HCT116 (cell line): Measurements from ENCODE around the gene SSRP1. TPM values are rescaled to one million over a fixed set of nuclear protein-coding genes. Genes with fewer than 3 reads are reported as not detected.

Source experiments
- ATAC-seq: fragments of 200-7000 bp; cut with Tn5 transposase; 2 replicates; pipeline ENCODE4 v1.9.1; 2020; ENCODE audit warnings: mild to moderate bottlenecking, moderate library complexity
- BruUV-seq: library from RNA; stranded (reverse); fragments of 400-500 nt; replicated peaks from 2 replicates; lab custom pipeline; 2021; lab: Mats Ljungman, UMichigan
- CTCF ChIA-PET: fragments of 300-600 bp; sonication (Branson Sonifier 250); formaldehyde crosslinking; loops from one replicate; lab custom pipeline; 2021; ENCODE audit warnings: antibody characterized with exemption; lab: Charles Lee
- POLR2A ChIA-PET: fragments of 300-600, 350-600 bp; sonication (Branson Sonifier 250); formaldehyde crosslinking; loops from one replicate; lab custom pipeline; 2021; ENCODE audit warnings: antibody characterized with exemption; lab: Charles Lee
- RAD21 ChIA-PET, 2 experiments: fragments of 300-600 bp; sonication (Branson Sonifier 250); formaldehyde crosslinking; loops; one replicate each; lab custom pipeline; 2023; ENCODE audit warnings: low total read pairs in 2 of 2; ENCODE audit not compliant: uncharacterized antibody in 2 of 2, unreplicated experiment in 2 of 2, low non-redundant PET in 1 of 2; lab: Charles Lee
- DNase-seq: peaks from one replicate; pipeline ENCODE4 v3.0.0-alpha.2; 2010; ENCODE audit warnings: low read depth, low spot score
- H2AFZ ChIP-seq: fragments of 200-600 bp; shearing (Covaris generic), sonication (generic); 2 replicates; pipeline ENCODE4 v1.6.1; 2017; ENCODE audit warnings: low read depth, mixed run types, mixed read lengths, antibody characterized with exemption, low read length; ENCODE audit not compliant: poor library complexity, severe bottlenecking
- H3K27ac ChIP-seq: 2 replicates; pipeline ENCODE4 v1.5.1; 2012; ENCODE audit warnings: low read depth, low read length
- H3K27me3 ChIP-seq: fragments of 200-600 bp; sonication (generic); 2 replicates; pipeline ENCODE4 v1.6.1; 2016; ENCODE audit warnings: mixed run types, low read length, mixed read lengths; ENCODE audit not compliant: insufficient read depth
- H3K36me3 ChIP-seq, 2 experiments: fragments of 200-500 bp in 1 of 2; fragments of 200-600 bp in 1 of 2; sonication (Bioruptor generic) in 1 of 2; sonication (generic) in 1 of 2; 2 replicates each; pipeline versions ENCODE4 v1.5.1 to v1.6.1; 2014 to 2016; ENCODE audit warnings: low read length in 2 of 2, inconsistent platforms in 1 of 2, mixed read lengths in 1 of 2, mixed run types in 1 of 2; ENCODE audit not compliant: insufficient read depth in 2 of 2, control insufficient read depth in 1 of 2
- H3K4me1 ChIP-seq, 2 experiments: fragments of 200-600 bp in 1 of 2; sonication (generic) in 1 of 2; 2 replicates each; pipeline versions ENCODE4 v1.5.1 to v1.6.1; 2012 to 2017; ENCODE audit warnings: low read length in 2 of 2, inconsistent platforms in 1 of 2, mild to moderate bottlenecking in 1 of 2, mixed read lengths in 1 of 2, mixed run types in 1 of 2, moderate library complexity in 1 of 2; ENCODE audit not compliant: insufficient read depth in 2 of 2, control insufficient read depth in 1 of 2
- H3K4me2 ChIP-seq: fragments of 200-600 bp; sonication (generic); 2 replicates; pipeline ENCODE4 v1.6.1; 2017; ENCODE audit warnings: mixed run types, low read length, mixed read lengths
- H3K4me3 ChIP-seq, 2 experiments: fragments of 200-600 bp in 1 of 2; sonication (generic) in 1 of 2; replicated peaks in 1 of 2; 2 replicates each; pipeline ENCODE4 v1.5.1; 2011 to 2016; ENCODE audit warnings: low read length in 2 of 2, control low read depth in 1 of 2, low read depth in 1 of 2, mild to moderate bottlenecking in 1 of 2, mixed read lengths in 1 of 2, mixed run types in 1 of 2
- H3K79me2 ChIP-seq: fragments of 200-600 bp; sonication (generic); 2 replicates; pipeline ENCODE4 v1.6.1; 2017; ENCODE audit warnings: mild to moderate bottlenecking, mixed run types, low read length, moderate library complexity, mixed read lengths; ENCODE audit not compliant: insufficient read depth
- H3K9ac ChIP-seq: fragments of 200-600 bp; sonication (generic); 2 replicates; pipeline ENCODE4 v1.6.1; 2016; ENCODE audit warnings: low read length, mixed read lengths
- H3K9me2 ChIP-seq: fragments of 200-600 bp; sonication (generic), shearing (Covaris generic); 2 replicates; pipeline ENCODE4 v1.6.1; 2017; ENCODE audit warnings: mixed run types, mild to moderate bottlenecking, moderate library complexity; ENCODE audit not compliant: insufficient read depth
- H3K9me3 ChIP-seq, 2 experiments: fragments of 200-500 bp in 1 of 2; fragments of 200-600 bp in 1 of 2; sonication (Bioruptor generic) in 1 of 2; sonication (generic) in 1 of 2; 2 replicates each; pipeline ENCODE4 v1.6.1; 2014 to 2017; ENCODE audit warnings: low read length in 2 of 2, mixed read lengths in 2 of 2, inconsistent platforms in 1 of 2, low read depth in 1 of 2, mild to moderate bottlenecking in 1 of 2, mixed run types in 1 of 2, moderate library complexity in 1 of 2; ENCODE audit not compliant: control insufficient read depth in 1 of 2, insufficient read depth in 1 of 2
- H4K20me1 ChIP-seq: fragments of 200-600 bp; sonication (generic), shearing (Covaris generic); 2 replicates; pipeline ENCODE4 v1.6.1; 2017; ENCODE audit warnings: mixed run types, mild to moderate bottlenecking, moderate library complexity; ENCODE audit not compliant: insufficient read depth
- CBX3 ChIP-seq: IDR thresholded peaks from 2 replicates; pipeline ENCODE4 v1.6.1; 2012; ENCODE audit warnings: low read depth
- CEBPB ChIP-seq: IDR thresholded peaks from 2 replicates; pipeline ENCODE4 v1.6.1; 2012; ENCODE audit warnings: low read depth
- JUND ChIP-seq: IDR thresholded peaks from 2 replicates; pipeline ENCODE4 v1.6.1; 2012
- POLR2AphosphoS5 ChIP-seq: IDR thresholded peaks from 2 replicates; pipeline ENCODE4 v1.6.1; 2011; ENCODE audit warnings: mild to moderate bottlenecking, low read depth, low read length, moderate library complexity
- TCF7L2 ChIP-seq: IDR thresholded peaks from 2 replicates; pipeline ENCODE4 v1.7.0; 2011; ENCODE audit warnings: borderline replicate concordance, inconsistent platforms; ENCODE audit not compliant: insufficient read depth, insufficient read length; ENCODE audit errors: extremely low read depth
- ZFX ChIP-seq: fragments of 450-650 bp; IDR thresholded peaks from 2 replicates; pipeline ENCODE4 v1.6.1; 2017
- ZNF274 ChIP-seq: fragments of 200-500 bp; sonication (Bioruptor generic); IDR thresholded peaks from 2 replicates; pipeline ENCODE4 v1.6.1; 2014; ENCODE audit warnings: mild to moderate bottlenecking, low read depth, low read length, inconsistent platforms
- intact Hi-C: fragments of 100-400 bp; cut with micrococcal nuclease; formaldehyde crosslinking; loops from 2 replicates; pipeline ENCODE4 v1.10.0; 2022
- total RNA-seq: library from RNA; stranded (reverse); gene quantifications from one replicate; pipeline ENCODE4 v1.2.1, GENCODE V29; 2021; ENCODE audit not compliant: unreplicated experiment
- TF ChIP-seq, protein P1 (sequence below), 3 experiments: fragments of 200-600 bp in 1 of 3; sonication (generic) in 1 of 3; IDR thresholded peaks in 2 of 3; conservative IDR thresholded peaks in 1 of 3; 2 replicates each; pipeline ENCODE4 v1.5.1; 2012 to 2017; ENCODE audit warnings: low read depth in 2 of 3, low read length in 2 of 3, antibody characterized with exemption in 1 of 3, borderline replicate concordance in 1 of 3, control low read depth in 1 of 3, mild to moderate bottlenecking in 1 of 3, mixed read lengths in 1 of 3, mixed run types in 1 of 3, moderate library complexity in 1 of 3; ENCODE audit not compliant: insufficient read depth in 1 of 3
- TF ChIP-seq, protein P2 (sequence below): IDR thresholded peaks from 2 replicates; pipeline ENCODE4 v1.6.1; 2011; ENCODE audit warnings: mild to moderate bottlenecking, low read length, moderate library complexity; ENCODE audit not compliant: insufficient replicate concordance; ENCODE audit errors: extremely low read depth

SSRP1 gene
- total RNA-seq, 1 experiment from 2014 or later, result 260 TPM

DNA sequence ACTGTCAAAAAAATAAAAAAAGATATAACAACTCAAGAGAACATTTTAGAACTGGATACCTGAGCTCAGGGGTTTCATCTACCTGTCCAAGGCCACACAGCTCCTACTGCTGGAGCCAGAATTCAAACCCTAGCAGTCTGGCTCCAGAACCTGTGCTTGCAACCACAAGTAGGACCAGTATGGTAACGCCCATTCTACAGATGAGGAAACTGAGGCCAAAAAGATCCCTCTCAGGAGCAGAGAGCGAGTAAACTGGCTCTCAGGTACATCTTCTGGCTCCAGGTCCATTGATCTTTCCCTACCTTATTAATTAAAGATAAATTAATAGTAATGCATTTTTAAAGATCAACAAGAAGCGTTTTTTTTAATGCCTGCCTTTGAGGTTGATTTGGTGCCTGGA lies 21.6 kb upstream of the SSRP1 start:
- Histone ChIP-seq H3K9me2 (no peaks in the 10 kb centered on the region), H3K27ac (no peak overlapping the region), H3K27me3 (no peaks in the 10 kb centered on the region), H3K36me3 (no peaks in the 10 kb centered on the region), H3K9ac (no peak overlapping the region), H3K4me1 (no peaks in the 10 kb centered on the region), H2AFZ (no peak overlapping the region), H3K9me3 (no peaks in the 10 kb centered on the region), H3K79me2 (no peaks in the 10 kb centered on the region), H3K4me2 (no peak overlapping the region), H4K20me1 (no peaks in the 10 kb centered on the region)
- ChIA-PET CTCF (no interaction called here), POLR2A (no interaction called here), RAD21 (no interaction called here)
- ATAC-seq (no peak), DNase-seq (no peak)
- no TSS peak for BruUV-seq
- intact Hi-C loops, result no loop called here
- TF ChIP-seq CBX3, result no peak
- TF ChIP-seq ZNF274, result no peak
- TF ChIP-seq, protein P1, sequence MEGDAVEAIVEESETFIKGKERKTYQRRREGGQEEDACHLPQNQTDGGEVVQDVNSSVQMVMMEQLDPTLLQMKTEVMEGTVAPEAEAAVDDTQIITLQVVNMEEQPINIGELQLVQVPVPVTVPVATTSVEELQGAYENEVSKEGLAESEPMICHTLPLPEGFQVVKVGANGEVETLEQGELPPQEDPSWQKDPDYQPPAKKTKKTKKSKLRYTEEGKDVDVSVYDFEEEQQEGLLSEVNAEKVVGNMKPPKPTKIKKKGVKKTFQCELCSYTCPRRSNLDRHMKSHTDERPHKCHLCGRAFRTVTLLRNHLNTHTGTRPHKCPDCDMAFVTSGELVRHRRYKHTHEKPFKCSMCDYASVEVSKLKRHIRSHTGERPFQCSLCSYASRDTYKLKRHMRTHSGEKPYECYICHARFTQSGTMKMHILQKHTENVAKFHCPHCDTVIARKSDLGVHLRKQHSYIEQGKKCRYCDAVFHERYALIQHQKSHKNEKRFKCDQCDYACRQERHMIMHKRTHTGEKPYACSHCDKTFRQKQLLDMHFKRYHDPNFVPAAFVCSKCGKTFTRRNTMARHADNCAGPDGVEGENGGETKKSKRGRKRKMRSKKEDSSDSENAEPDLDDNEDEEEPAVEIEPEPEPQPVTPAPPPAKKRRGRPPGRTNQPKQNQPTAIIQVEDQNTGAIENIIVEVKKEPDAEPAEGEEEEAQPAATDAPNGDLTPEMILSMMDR (IDR thresholded peaks at IDR 0.05 in 2 of 3, conservative IDR thresholded peaks at IDR 0.05 in 1 of 3; ENCODE audit: borderline replicate concordance in 1 of 3, insufficient read depth in 1 of 3, low read depth in 2 of 3, low read length in 2 of 3), result no peak
- no peak for TF ChIP-seq TCF7L2
- TF ChIP-seq JUND, result no peak
- TF ChIP-seq, protein P2, sequence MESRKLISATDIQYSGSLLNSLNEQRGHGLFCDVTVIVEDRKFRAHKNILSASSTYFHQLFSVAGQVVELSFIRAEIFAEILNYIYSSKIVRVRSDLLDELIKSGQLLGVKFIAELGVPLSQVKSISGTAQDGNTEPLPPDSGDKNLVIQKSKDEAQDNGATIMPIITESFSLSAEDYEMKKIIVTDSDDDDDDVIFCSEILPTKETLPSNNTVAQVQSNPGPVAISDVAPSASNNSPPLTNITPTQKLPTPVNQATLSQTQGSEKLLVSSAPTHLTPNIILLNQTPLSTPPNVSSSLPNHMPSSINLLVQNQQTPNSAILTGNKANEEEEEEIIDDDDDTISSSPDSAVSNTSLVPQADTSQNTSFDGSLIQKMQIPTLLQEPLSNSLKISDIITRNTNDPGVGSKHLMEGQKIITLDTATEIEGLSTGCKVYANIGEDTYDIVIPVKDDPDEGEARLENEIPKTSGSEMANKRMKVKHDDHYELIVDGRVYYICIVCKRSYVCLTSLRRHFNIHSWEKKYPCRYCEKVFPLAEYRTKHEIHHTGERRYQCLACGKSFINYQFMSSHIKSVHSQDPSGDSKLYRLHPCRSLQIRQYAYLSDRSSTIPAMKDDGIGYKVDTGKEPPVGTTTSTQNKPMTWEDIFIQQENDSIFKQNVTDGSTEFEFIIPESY, result no peak
- TF ChIP-seq ZFX, result no peak
- TF ChIP-seq CEBPB, result no peak
- TF ChIP-seq POLR2AphosphoS5, result no peak
- TF ChIP-seq, all 23 proteins: peak for 0
- H3K4me3 ChIP-seq, result no peak overlapping the region
